Muscle of arm (tissue), 12 donors: ENCODE results near the gene ITGBL1. TPM values are rescaled to one million over a fixed set of nuclear protein-coding genes. Genes with fewer than 3 reads are reported as not detected.
A peak's percentile ranks its signal among the peaks of the same experiment; 100 is the strongest.

Experiments used
- DNase-seq: peaks from one replicate; pipeline ENCODE4 v3.0.0-alpha.2; 2013
- polyA plus RNA-seq, 12 donors: library from polyadenylated mRNA; unstranded; fragments of 120-200 nt; gene quantifications; one replicate each; pipeline ENCODE4 v1.2.1, GENCODE V29; 2013; ENCODE audit not compliant: insufficient read length in 12 of 12

The ITGBL1 gene
- polyA plus RNA-seq, 12 donors = 1.3 to 4.7 (median 2.5) TPM; not detected in 2

DNA sequence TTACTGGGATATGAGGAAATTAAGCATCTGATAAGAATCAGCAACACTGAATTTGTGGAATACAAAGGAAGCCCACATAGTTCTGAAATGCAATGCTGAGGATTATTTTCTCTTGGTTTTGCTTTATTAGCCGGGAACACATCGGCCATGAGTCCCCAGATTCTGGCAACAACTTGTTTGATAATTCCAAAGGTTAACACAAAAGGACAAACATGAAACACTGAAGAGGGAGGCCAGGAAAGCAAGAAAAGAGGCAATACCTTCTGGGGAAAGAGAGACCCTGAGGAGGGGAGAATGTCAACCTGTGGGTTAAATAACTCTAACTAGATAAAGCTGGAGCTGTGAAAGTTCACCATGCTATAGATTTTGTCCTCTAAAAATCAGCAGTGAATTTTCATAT lies 285.9 kb downstream of the ITGBL1 start:
- no peak for DNase-seq

GRCh38 chr13:101739382-101740178 lies 287.1 kb downstream of the ITGBL1 start:
- no peak for DNase-seq

- DNase-seq = no peak
Measured at GRCh38 chr13:101746513-101746912, 294.0 kb downstream of the ITGBL1 start.

DNA sequence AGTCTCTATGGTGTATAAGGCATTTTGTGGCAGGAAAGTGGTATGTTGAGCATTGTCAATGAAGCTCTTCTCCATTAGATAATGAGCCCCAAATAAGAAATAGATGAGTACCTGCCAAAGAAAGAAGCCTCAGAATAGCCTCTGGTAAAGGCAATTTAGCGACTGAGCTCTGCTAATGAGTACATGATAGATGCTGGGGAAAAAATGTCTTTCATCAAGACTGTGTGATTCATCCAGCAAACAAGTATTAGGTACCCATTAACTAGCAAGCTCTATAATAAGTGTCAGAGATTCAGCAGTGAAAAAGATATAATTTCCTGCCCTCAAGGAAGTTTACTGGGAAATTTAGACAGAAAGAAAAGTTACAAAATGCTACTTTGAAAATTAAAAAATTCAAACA lies 294.6 kb downstream of the ITGBL1 start:
- no peak for DNase-seq

DNA sequence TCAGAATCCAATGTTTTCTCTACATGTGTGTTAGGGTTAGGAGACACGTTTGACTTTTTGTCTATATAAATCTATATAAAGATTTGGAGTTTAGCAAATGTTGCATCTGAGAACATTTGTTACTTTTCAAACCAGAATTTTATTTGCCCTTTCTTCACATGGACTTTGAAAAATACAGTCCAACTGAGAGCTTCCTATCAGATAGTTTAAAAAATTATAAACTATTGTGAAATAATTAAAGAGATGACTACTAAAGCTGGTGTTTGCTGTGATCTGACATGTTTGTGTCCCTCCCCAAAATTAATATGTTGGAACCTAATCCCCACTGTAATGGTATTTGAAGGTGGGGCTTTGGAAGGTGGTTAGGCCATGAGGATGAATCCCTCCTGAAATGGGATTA lies 297.1 kb downstream of the ITGBL1 start:
- DNase-seq = no peak

DNA sequence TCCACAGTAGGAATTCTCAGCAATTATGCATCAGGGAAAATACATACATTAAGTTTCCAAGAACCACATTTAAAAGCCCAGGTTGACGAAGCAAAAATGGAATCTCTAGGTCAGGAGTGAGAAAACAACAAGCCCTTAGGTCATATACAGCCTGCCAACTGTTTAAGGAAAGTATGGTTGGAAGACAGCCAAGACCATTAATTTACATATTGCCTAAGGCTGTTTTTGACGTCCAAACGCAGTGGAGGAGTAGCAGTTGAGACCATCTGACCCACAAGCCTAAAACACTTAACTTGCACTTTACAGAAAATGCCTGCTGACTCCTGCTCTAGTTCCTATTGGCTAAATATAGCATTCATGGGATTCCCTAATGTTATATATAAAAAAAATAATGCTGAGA lies 299.0 kb downstream of the ITGBL1 start:
- DNase-seq = no peak

GRCh38 chr13:101752432-101752831 lies 300.0 kb downstream of the ITGBL1 start:
- no peak for DNase-seq

- DNase-seq = no peak
Measured at GRCh38 chr13:101755228-101755887, 302.9 kb downstream of the ITGBL1 start.

GRCh38 chr13:101757446-101758039 lies 305.1 kb downstream of the ITGBL1 start:
- DNase-seq = peak; percentile 10

GRCh38 chr13:101763191-101763590 lies 310.7 kb downstream of the ITGBL1 start:
- no peak for DNase-seq

Other genes starting within 250 kb of the ITGBL1 start
- gene NALCN, start 36.2 kb upstream of the ITGBL1 start, polyA plus RNA-seq = under 1 TPM in 10 of 12 donors, not detected in 2; 0.17 to 0.88 (median 0.40) TPM